Neural progenitor cell (in vitro differentiated cells): ENCODE data around the gene CDC42EP3.

Experiments used
- EZH2 ChIP-seq: fragments of 200-600 bp; sonication (generic); IDR thresholded peaks from 2 replicates; pipeline ENCODE4 v1.6.1; 2017; ENCODE audit warnings: antibody characterized with exemption, mild to moderate bottlenecking, moderate library complexity
- EZH2phosphoT487 ChIP-seq: fragments of 200-600 bp; sonication (generic); IDR thresholded peaks from 2 replicates; pipeline ENCODE4 v1.6.1; 2017; ENCODE audit warnings: antibody characterized with exemption
- TF ChIP-seq, protein P1 (sequence below): fragments of 200-600 bp; sonication (generic); IDR thresholded peaks from 2 replicates; pipeline ENCODE4 v1.5.1; 2017; ENCODE audit warnings: antibody characterized with exemption, mild to moderate bottlenecking

- no peak for TF ChIP-seq EZH2
- TF ChIP-seq, protein P1, sequence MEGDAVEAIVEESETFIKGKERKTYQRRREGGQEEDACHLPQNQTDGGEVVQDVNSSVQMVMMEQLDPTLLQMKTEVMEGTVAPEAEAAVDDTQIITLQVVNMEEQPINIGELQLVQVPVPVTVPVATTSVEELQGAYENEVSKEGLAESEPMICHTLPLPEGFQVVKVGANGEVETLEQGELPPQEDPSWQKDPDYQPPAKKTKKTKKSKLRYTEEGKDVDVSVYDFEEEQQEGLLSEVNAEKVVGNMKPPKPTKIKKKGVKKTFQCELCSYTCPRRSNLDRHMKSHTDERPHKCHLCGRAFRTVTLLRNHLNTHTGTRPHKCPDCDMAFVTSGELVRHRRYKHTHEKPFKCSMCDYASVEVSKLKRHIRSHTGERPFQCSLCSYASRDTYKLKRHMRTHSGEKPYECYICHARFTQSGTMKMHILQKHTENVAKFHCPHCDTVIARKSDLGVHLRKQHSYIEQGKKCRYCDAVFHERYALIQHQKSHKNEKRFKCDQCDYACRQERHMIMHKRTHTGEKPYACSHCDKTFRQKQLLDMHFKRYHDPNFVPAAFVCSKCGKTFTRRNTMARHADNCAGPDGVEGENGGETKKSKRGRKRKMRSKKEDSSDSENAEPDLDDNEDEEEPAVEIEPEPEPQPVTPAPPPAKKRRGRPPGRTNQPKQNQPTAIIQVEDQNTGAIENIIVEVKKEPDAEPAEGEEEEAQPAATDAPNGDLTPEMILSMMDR, result no peak
- no peak for TF ChIP-seq EZH2phosphoT487
These were observed 11.0 kb upstream of the CDC42EP3 start for GRCh38 chr2:37682473-37682872.
